Tibial nerve (tissue), 4 donors: Measurements from ENCODE around the gene RPN1. TPM values are rescaled to one million over a fixed set of nuclear protein-coding genes. Genes with fewer than 3 reads are reported as not detected.

Source experiments
- DNase-seq, 2 donors: peaks; one replicate each; pipeline ENCODE4 v3.0.0-alpha.2; 2019; ENCODE audit warnings: low spot score in 2 of 2
- H3K27ac ChIP-seq, 4 donors: fragments of 200-600 bp; sonication (generic) in 3 of 4; one replicate each; pipeline ENCODE4 v1.5.1; 2017 to 2019; ENCODE audit warnings: mild to moderate bottlenecking in 1 of 4
- H3K27me3 ChIP-seq, 2 donors: fragments of 200-600 bp; sonication (generic) in 1 of 2; one replicate each; pipeline versions ENCODE4 v1.5.1 to v1.6.0; 2017 to 2019
- H3K36me3 ChIP-seq, 3 donors: fragments of 200-600 bp; sonication (generic); one replicate each; pipeline ENCODE4 v1.5.1; 2018 to 2019
- H3K4me1 ChIP-seq, 4 donors: fragments of 200-600 bp; sonication (generic) in 3 of 4; one replicate each; pipeline ENCODE4 v1.5.1; 2017 to 2019
- H3K4me3 ChIP-seq, 4 donors: fragments of 200-600 bp; sonication (generic) in 3 of 4; one replicate each; pipeline ENCODE4 v1.5.1; 2017 to 2019; ENCODE audit warnings: mild to moderate bottlenecking in 1 of 4, moderate library complexity in 1 of 4
- H3K9me3 ChIP-seq, 4 donors: fragments of 200-600 bp; sonication (generic) in 3 of 4; one replicate each; pipeline ENCODE4 v1.5.1; 2017 to 2019
- EP300 ChIP-seq, 2 donors: sonication (generic); formaldehyde crosslinking; IDR thresholded peaks; one replicate each; pipeline ENCODE4 v1.6.1; 2017; ENCODE audit warnings: antibody characterized with exemption in 2 of 2, mild to moderate bottlenecking in 1 of 2
- POLR2A ChIP-seq, 2 donors: fragments of 450-650 bp; IDR thresholded peaks; one replicate each; pipeline ENCODE4 v1.6.1; 2017; ENCODE audit warnings: antibody characterized with exemption in 2 of 2, mild to moderate bottlenecking in 2 of 2, moderate library complexity in 2 of 2
- WGBS, 2 donors: methylation state at CpG; one replicate each; pipeline ENCODE4 v1.1.5; 2018; 5-methylcytosine and 5-hydroxymethylcytosine counted together
- total RNA-seq, 4 donors: library from RNA; depleted of rRNA; stranded (reverse); fragments of >200 nt; gene quantifications; one replicate each; pipeline ENCODE4 v1.1.0, GENCODE V29; 2016
- TF ChIP-seq, protein P1 (sequence below), 5 experiments: fragments of 200-600 bp in 3 of 5; fragments of 450-650 bp in 2 of 5; sonication (generic) in 3 of 5; IDR thresholded peaks; one replicate each; pipeline ENCODE4 v1.5.1; 2016 to 2019; ENCODE audit warnings: antibody characterized with exemption in 5 of 5, mild to moderate bottlenecking in 3 of 5, moderate library complexity in 2 of 5

The RPN1 gene
- total RNA-seq, 4 donors from 2014 or later: 173 to 255 (median 204) TPM

- H3K4me3 ChIP-seq: no peak overlapping the region
- H3K27me3 ChIP-seq: no peaks in the 10 kb centered on the region
- peaks cover 0 to 72% (median 24%) of the 10 kb centered on the region in 3 donors for H3K36me3 ChIP-seq
- H3K9me3 ChIP-seq: no peaks in the 10 kb centered on the region
- H3K27ac ChIP-seq: no peak overlapping the region
- 84 to 87% methylated on average over 6 of the region's 6 CpGs for WGBS, 2 donors
- TF ChIP-seq EP300 (IDR thresholded peaks at IDR 0.05) (no peak), POLR2A (IDR thresholded peaks at IDR 0.05) (no peak)
- TF ChIP-seq, protein P1, sequence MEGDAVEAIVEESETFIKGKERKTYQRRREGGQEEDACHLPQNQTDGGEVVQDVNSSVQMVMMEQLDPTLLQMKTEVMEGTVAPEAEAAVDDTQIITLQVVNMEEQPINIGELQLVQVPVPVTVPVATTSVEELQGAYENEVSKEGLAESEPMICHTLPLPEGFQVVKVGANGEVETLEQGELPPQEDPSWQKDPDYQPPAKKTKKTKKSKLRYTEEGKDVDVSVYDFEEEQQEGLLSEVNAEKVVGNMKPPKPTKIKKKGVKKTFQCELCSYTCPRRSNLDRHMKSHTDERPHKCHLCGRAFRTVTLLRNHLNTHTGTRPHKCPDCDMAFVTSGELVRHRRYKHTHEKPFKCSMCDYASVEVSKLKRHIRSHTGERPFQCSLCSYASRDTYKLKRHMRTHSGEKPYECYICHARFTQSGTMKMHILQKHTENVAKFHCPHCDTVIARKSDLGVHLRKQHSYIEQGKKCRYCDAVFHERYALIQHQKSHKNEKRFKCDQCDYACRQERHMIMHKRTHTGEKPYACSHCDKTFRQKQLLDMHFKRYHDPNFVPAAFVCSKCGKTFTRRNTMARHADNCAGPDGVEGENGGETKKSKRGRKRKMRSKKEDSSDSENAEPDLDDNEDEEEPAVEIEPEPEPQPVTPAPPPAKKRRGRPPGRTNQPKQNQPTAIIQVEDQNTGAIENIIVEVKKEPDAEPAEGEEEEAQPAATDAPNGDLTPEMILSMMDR (IDR thresholded peaks at IDR 0.05): no peak
- no peak for DNase-seq
- H3K4me1 ChIP-seq: peaks cover 0 to 63% (median 14%) of the 10 kb centered on the region in 4 donors
Measured at GRCh38 chr3:128621234-128621633, 29.4 kb downstream of the RPN1 start.

GRCh38 chr3:128620268-128620691, 30.3 kb downstream of the RPN1 start:
- no peak for DNase-seq
- no peak overlapping the region for H3K4me3 ChIP-seq
- H3K27ac ChIP-seq: peak overlapping the region in 1 of 4 donors; percentile 23
- no peaks in the 10 kb centered on the region for H3K9me3 ChIP-seq
- peaks cover 0 to 63% (median 14%) of the 10 kb centered on the region in 4 donors for H3K4me1 ChIP-seq
- H3K27me3 ChIP-seq: no peaks in the 10 kb centered on the region
- H3K36me3 ChIP-seq: peaks cover 0 to 63% (median 21%) of the 10 kb centered on the region in 3 donors
- WGBS, 2 donors: 88 to 92% methylated on average over 9 of the region's 9 CpGs
- TF ChIP-seq POLR2A (IDR thresholded peaks at IDR 0.05) (no peak), EP300 (IDR thresholded peaks at IDR 0.05) (no peak)
- TF ChIP-seq, protein P1 (IDR thresholded peaks at IDR 0.05): no peak

GRCh38 chr3:128619146-128619890, 31.3 kb downstream of the RPN1 start:
- peak overlapping the region in 1 of 4 donors; percentile 94 for H3K27ac ChIP-seq
- H3K9me3 ChIP-seq: no peaks in the 10 kb centered on the region
- peaks cover 0 to 53% (median 14%) of the 10 kb centered on the region in 3 donors for H3K36me3 ChIP-seq
- DNase-seq: no peak
- no peaks in the 10 kb centered on the region for H3K27me3 ChIP-seq
- TF ChIP-seq, protein P1 (IDR thresholded peaks at IDR 0.05): no peak
- TF ChIP-seq POLR2A (IDR thresholded peaks at IDR 0.05) (no peak), EP300 (IDR thresholded peaks at IDR 0.05) (peak in 1 of 2 donors; percentile 25)
- H3K4me3 ChIP-seq: peak overlapping the region in 1 of 4 donors; percentile 93
- H3K4me1 ChIP-seq: peaks cover 0 to 56% (median 14%) of the 10 kb centered on the region in 4 donors
- WGBS, 2 donors: 72 to 74% methylated on average over 7 of the region's 7 CpGs

DNA sequence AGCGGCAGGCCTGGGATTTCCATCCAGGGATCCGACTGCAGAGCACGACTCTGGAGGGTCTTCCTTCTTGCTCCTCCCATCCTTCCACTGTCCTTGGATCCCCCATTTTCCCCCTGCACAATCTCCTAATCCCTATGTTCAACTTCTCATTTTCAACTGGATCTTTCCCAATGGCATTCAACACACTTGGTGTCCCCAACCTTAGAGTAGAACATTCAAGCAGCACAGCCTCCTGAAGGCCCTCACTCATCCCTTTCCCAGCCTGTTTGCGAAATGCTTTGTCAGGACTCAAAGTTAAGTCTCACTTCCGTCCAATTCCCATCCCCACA, 32.3 kb downstream of the RPN1 start:
- peak overlapping the region; percentile 71 to 93 (median 86) for H3K4me3 ChIP-seq
- WGBS, 2 donors: 19 to 21% methylated on average over 5 of the region's 5 CpGs
- DNase-seq: no peak
- no peaks in the 10 kb centered on the region for H3K9me3 ChIP-seq
- peak overlapping the region; percentile 77 to 94 (median 89) for H3K27ac ChIP-seq
- peaks cover 0 to 46% (median 14%) of the 10 kb centered on the region in 4 donors for H3K4me1 ChIP-seq
- TF ChIP-seq POLR2A (IDR thresholded peaks at IDR 0.05) (no peak), EP300 (IDR thresholded peaks at IDR 0.05) (no peak)
- TF ChIP-seq, protein P1 (IDR thresholded peaks at IDR 0.05): no peak
- no peaks in the 10 kb centered on the region for H3K27me3 ChIP-seq
- H3K36me3 ChIP-seq: peaks cover 0 to 44% (median 12%) of the 10 kb centered on the region in 3 donors
